GM11168 (cell line): ENCODE results near the gene GOLGA8J.
"Not testable (repeated sequence)": the region's sequence is repeated elsewhere in the genome, so short reads cannot be mapped to it uniquely, and the experiment has no call there.

ENCODE experiments used
- in situ Hi-C: fragments of 300-500 bp; cut with MboI; formaldehyde crosslinking; loops from one replicate; pipeline ENCODE4 v1.12.0; 2022; ENCODE audit warnings: low sequenced_read_pairs; ENCODE audit not compliant: unreplicated experiment

Gene GOLGA8J

GRCh38 chr15:30068326-30068725 lies 14.4 kb upstream of the GOLGA8J start:
- in situ Hi-C loops, result no loop called here

- in situ Hi-C loops, result no loop called here
These were observed 10.1 kb upstream of the GOLGA8J start for GRCh38 chr15:30072630-30073029.

GRCh38 chr15:30073915-30074314 lies 8.8 kb upstream of the GOLGA8J start:
- in situ Hi-C loops, result no loop called here

GRCh38 chr15:30080816-30081215 lies 1.9 kb upstream of the GOLGA8J start:
- in situ Hi-C loops, result not testable (repeated sequence)

GRCh38 chr15:30097827-30098226 lies 15.1 kb downstream of the GOLGA8J start:
- in situ Hi-C loops, result not testable (repeated sequence)

- in situ Hi-C loops, result not testable (repeated sequence)
These were observed 20.1 kb downstream of the GOLGA8J start for GRCh38 chr15:30102890-30103289.

GRCh38 chr15:30103941-30104507 lies 21.3 kb downstream of the GOLGA8J start:
- in situ Hi-C loops, result not testable (repeated sequence)

- in situ Hi-C loops, result not testable (repeated sequence)
These were observed 27.8 kb downstream of the GOLGA8J start for GRCh38 chr15:30110591-30110990.

- in situ Hi-C loops, result not testable (repeated sequence)
These were observed 47.3 kb downstream of the GOLGA8J start for GRCh38 chr15:30130066-30130465.

GRCh38 chr15:30134751-30135150 lies 52.0 kb downstream of the GOLGA8J start, which contains the start of gene GOLGA8T:
GOLGA8T (plus strand) TSS chr15:30135051; CDS start chr15:30135149, 98 bp downstream.
- in situ Hi-C loops, result not testable (repeated sequence)
